CD4-positive, alpha-beta T cell treated with Interleukin-1 beta for 1 hour (primary cell): ENCODE data around the gene ARHGEF6.
"Not testable (repeated sequence)": the region's sequence is repeated elsewhere in the genome, so short reads cannot be mapped to it uniquely, and the experiment has no call there.

Experiments used
- DNase-seq, 2 donors: peaks; one replicate each; pipeline ENCODE4 v3.0.0-alpha.2; 2020 to 2022

Gene ARHGEF6

DNA sequence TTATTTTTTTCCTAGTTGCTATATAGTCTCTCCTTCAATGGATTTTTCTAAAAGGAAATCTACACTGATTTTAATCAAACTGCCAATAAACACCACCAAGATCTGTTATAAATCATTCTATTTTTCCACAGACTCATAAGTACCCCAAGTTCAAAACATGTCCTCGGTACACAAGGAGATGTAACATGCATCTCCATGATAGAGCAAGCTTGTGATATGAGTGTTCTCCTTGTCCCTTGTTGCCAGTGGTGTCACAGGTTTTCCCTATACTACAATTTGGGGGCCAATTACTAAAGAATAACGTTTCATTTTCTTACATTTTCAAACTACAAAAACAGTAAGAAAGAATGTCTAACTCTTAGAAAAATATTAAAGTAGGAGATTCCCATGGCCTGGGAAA, 491 bp downstream of the ARHGEF6 start:
- no peak for DNase-seq

DNA sequence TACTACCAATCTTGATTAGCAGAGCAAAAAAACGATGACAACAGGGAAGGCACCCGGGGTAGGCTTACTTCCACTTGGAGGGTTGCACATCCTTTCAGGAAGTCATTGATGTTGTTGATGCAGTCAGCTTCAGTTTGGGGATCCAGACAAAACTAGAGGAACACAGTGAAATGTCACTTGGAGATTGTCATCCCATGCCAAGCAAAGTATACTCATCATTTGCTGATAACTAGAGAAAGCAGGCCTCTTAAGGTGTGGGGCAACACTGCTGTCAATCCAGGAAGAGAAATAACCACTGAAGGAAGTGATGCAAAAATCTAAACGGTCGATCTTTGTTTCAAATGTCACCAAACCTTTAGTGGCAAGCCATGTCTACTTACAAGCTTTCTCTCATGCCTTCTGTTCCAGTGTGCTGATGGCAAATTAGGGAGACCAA, 1.4 kb downstream of the ARHGEF6 start:
- peak in 1 of 2 donors; percentile 56 for DNase-seq

DNA sequence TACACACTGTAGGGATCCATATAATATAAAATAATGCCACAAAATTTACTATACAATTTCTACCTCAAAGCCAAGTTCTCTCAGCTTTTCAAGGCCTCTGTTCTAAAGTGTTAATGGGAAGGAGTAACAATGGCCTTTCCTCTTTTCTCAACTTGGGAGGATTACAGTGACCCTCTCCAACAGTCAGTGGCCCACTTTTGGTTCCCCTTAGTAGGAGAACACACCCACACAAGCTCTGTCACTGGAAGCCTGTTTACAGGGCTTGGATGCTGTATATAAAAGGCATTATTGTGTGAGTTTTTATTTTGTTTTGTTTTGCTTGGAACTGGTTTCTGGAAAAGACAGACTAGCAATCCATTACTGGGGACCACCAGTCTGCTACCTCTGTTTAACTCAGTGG, 1.8 kb downstream of the ARHGEF6 start:
- no peak for DNase-seq

DNA sequence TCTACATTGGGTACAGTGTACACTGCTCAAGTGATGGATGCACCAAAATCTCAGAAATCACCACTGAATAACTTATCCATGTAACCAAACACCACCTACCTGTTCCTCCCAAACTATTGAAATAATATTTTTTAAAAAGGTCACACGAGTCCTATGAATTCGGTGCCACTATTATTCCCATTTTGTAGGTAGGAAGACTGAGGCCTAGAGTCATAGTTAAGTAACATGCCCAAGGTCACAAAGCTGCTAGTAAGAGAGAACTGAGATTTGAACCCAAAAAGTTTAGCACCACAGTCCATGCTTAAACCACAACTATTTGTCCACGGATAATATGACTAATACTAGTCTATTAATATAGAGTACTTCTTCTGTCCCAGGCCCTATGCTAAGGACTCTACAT, 2.7 kb downstream of the ARHGEF6 start:
- no peak for DNase-seq

DNA sequence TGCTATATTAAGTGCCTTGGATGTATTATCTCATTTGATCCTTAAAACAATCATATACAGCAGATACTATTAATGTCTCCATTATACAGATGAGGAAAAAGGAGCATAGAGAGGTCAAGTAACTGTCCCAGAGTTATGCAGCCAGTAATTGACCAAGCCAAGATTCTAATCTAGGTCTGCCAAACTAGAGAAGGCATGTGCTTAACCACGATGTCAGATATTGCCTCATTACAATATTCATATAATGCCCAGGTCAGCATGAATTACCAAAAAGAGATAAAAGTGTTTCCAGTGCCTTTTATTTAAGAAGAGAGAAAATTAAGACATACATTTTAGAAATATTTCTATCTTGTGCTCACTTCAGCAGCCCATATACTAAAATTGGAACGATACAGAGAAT, 7.1 kb downstream of the ARHGEF6 start:
- no peak for DNase-seq

DNA sequence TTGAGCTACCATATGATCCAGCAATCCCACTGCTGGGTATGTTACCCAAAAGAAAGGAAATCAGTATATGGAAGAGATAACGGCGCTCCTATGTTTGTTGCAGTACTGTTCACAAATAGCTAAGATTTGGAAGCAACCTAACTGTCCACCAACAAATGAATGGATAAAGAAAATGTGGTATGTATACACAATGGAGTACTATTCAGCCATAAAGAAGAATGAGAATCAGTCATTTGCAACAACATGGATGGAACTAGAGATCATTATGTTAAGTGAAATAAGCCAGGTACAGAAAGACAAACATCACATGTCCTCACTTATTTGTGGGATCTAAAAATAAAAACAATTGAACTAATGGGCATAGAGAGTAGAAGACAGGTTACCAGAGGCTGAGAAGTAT, 8.9 kb downstream of the ARHGEF6 start:
- not testable (repeated sequence) for DNase-seq

DNA sequence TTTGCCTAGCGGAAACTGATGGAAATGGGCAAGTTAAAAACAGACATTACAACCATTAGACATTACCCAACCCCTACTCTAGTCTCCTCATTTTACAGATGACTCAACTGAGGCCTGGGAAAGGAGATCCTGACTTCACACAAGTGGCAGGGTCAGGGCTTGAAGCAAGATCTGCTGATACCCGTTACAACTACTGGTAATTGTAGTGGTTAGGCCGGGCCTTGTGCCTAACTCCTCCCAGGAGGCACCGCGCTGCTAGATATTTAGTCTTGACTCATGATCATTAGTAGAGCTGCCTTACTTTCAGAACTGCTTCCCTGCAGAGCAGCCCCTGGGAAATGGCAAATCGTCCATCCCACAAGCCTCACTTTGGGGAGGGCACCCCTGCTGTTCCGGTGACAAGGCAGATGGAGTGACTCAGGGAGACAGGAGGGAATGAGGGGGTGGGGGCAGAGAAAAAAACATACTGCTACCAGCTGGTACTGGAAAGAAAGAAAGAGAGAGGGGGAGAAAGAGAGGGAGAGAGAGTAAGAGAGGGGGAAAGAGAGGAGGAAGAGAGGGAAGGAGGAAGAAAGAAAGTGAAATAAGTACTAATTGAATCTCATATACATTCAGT, 12.2 kb downstream of the ARHGEF6 start:
- peak; percentile 29 to 31 for DNase-seq

DNA sequence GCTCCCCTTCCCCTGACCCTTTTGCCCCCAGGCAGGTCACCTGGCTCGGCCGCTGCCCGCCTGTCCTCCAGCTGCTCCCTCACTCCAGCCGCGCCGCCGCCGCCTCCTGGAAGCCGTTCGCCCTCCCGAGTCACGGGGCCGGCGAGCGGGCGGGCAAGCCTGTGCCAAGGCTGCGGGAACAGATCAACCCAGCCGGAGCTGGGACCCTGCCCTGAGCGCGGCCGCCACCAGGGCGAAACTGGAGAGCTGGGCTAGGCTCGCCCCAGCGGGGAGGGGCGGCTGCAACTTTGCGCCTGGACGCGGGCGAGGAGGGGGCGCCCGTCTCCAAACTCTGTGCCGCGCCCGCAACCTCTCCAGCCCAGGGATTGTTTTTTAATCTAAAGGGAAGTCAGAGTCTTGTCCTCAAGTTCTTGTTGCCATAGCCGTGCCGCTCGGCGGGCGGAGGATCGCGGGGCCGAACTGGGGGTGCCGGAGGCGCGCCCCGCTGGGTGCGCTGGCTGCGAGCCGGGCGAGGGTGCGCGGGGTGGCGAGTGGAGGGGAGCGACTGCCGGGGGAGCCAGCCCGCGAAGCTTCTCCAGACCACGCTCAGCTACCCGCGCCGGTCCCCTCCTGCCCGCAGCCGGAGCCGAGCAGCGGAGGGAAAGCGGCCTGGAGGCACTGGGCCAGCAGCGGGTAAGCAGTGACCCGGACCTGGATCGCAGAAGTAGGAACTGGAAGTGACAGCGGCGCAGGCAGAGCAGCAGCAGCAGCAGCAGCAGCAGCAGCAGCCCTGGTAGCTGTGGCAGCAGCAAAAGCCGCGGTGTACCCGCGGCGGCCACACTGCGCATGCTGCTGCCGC, 13.4 kb downstream of the ARHGEF6 start:
- DNase-seq: peak; percentile 42 to 61

DNA sequence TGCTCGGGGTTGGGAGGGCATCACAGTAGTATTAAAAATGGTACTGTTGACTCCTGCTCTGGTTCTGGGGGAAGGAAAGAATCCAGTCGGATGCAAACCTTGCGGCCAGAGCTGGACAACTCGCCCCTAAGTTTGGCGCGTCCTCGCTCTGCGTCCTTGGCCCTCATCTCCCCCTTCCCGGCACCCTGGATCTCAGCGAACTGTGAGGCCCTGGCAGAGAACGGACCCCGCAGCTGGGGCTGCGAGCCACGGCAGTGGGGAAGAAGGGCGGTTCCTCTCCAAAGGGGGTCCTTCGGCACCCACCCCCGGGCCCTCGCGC, 14.0 kb downstream of the ARHGEF6 start:
- DNase-seq: no peak

DNA sequence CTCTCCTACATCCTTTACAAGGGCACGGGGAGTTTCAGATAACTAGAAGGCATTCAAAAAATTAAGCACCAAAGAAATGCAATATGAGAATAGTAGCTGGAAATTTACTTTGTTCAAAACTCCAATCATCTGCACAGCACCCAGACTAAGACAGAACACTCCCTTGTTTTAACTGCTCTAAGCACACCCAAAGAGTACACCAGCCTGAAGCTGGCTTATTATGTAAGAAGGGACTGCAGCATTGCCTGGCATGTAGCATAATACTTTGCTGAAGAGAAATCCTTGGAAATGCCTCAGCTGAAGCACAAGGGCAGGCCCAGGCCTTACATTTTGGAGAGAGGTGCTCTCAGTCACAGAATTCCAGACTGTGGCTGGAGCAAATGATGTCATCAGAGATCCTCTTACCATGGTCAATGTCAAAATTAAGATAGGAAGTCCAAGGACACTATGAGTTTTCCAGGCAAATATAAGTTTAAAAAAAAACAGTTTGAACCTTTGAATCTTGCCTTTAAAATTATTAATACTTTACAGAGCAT, 14.8 kb downstream of the ARHGEF6 start:
- DNase-seq: no peak

DNA sequence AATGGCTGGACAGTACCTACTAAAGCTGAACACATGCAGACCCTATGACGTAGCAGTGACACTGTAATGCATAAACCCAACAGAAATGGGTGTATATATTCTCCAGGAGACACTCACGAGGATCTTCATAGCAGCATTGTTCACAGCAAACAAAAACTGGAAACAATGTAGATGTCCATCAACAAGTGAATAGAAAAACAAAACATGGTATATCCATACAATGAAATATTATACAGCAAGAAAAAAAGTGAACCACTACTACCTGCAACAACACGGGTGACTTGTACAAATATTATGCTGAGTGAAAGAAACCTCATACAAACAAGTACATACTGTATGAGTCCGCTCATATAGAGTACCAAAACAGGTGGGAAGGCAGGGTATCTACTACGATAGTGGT, 16.5 kb downstream of the ARHGEF6 start:
- no peak for DNase-seq

DNA sequence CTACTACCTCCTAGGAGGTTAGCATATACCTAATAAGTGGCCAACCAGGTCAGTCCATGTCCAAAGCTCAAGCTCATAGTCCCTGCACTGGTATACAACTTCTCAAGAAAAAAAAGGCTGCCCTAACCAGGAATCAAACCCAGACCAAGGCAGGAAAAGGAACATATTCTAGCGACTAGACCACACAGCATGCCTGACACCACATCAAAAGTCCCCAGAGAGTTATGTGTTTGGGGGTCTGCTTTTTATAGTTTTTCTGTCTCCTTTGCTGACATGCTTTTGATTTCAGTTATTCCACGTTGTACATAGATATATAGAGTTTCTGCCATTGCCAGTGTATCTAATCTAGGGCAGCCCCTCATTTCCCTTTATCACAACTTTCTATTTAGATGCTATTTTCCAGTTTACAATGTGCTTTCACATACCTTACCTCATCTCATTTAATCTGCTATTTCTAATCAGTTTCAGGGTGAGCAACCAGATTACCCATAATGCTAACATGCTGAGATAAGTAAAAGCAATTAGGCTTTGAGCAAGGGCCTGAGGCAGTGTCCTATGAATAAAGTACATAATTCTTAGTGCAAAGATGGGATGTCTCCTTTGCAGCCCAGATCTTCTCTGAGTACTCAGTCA, 17.8 kb downstream of the ARHGEF6 start:
- no peak for DNase-seq

DNA sequence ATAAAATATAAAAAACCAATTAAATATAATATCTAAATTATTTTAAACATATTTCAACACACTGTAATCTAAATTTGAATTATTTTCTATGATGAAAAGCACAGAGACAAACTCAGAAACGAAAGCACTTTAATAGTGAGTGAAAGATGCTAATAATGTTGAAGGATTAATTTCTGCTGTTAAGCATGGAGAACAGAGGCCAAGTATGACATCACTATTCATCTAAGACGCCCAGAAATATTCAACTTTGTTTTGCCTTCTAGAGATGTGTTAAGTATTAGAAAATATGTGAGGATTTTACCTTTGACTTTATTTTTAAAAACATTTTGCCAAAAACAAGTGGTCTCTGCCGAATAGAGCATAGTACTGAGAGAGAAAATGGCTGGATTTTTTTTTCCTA, 19.3 kb downstream of the ARHGEF6 start:
- no peak for DNase-seq

DNA sequence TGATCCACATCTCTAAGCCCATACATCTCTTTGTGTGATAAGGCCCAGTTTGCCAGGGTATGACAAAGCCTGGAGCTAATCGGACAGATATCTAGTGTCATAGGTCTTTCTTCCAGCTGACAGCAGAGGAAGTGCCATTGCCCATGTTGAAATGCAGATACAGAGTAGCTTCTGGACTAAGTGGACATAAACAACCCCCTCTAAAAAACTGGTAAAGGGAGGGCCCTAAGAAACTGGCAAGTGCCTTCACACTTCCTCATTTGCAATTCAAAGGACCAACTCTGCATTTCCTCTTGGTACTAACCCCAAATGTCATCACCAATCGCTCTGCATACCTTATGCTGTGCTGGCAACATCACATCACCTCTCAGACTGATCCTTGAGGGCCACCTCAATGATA, 20.8 kb downstream of the ARHGEF6 start:
- DNase-seq: peak in 1 of 2 donors; percentile 24

DNA sequence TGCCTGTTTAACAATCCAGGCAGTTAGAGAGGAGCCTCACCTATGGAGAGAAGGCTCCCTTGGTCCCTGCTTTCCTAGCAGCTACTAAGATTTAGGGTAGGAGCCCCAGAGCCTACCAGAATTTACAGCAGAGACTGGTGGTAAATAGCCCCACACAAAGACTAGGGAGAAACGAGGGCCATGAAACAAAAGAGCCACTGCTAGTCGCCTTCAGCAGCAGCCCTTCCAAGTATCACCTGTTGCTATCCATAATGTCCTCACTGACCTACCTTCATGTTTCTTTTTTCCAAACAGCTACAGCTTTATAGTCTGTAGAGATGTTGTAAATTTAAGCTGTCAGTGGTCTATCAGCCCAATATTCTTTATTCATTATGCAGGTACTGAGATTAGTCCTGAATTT, 25.3 kb downstream of the ARHGEF6 start:
- no peak for DNase-seq

DNA sequence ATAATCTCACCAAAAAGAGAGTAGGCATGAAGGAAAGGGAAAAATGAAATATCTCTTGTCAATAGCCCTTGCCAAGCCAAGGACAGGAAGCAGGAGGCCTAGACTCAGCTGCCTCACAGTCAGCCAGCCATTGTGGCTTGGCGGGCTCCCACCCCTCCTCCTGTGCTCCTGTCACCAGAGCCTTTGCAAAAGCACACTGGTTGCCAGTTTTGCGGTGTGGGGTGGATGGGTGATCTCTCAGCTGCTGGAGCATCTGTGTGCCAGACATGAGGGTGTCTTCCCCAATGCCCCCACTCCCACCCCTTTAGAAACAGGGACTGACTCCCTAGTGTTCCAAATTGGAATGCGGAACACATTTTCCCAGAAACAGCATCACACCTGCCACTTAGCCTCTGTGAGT, 26.1 kb downstream of the ARHGEF6 start:
- DNase-seq: peak in 1 of 2 donors; percentile 26

DNA sequence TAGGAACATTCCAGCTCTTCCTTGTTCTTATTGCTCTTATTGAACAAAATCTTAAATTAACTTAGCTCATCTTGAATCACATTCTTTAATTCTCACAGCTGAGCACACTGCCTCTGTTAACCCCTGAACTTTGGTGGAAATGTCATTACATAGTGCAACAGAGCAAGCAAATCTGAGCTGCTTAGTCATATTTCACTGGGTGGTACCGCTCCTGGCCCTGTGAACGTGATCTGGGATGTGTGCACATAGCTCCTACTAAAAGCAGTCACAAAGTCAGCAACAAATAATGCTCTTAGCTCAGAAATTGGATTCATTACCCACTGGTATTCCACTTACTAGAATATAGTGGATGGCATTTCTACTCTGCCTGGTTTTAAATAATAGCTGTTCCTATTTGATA, 27.9 kb downstream of the ARHGEF6 start:
- no peak for DNase-seq

DNA sequence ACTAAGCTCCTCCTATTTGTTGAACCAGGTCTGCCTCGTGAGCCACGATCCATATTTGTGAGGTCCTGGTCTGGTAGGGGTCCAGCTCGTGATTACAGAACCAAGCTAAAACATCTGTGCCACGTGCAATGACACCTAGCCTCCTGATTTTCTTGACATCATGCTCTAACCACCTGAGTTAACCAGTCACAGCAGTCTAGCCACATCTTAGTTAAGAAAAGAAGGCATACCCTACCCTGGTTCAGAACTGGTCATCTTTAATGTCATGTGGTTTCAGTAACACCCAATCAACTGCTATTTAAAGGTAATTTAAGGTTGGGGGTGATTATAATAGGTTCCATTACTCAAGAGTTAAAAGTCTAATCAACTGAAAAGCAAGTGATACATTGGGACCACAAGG, 28.4 kb downstream of the ARHGEF6 start:
- DNase-seq: no peak

DNA sequence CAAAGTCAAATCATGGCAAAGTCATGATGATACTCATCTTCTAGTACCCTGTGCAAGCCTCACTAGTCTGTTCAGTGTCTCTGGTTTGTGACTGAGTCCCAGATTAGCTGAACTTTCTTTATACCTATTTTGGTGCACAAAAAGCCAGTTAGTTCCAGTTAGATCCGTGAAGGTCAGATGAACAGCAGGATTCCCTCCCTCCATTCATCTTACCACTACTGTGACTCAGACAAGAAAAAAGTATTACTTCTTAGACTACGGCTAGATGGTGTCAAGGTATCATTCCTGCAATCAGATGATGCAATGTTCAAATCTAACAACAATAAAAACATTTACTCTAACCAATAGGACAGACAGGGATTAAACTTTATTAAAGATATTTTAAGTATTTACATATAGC, 30.4 kb downstream of the ARHGEF6 start:
- DNase-seq: no peak

DNA sequence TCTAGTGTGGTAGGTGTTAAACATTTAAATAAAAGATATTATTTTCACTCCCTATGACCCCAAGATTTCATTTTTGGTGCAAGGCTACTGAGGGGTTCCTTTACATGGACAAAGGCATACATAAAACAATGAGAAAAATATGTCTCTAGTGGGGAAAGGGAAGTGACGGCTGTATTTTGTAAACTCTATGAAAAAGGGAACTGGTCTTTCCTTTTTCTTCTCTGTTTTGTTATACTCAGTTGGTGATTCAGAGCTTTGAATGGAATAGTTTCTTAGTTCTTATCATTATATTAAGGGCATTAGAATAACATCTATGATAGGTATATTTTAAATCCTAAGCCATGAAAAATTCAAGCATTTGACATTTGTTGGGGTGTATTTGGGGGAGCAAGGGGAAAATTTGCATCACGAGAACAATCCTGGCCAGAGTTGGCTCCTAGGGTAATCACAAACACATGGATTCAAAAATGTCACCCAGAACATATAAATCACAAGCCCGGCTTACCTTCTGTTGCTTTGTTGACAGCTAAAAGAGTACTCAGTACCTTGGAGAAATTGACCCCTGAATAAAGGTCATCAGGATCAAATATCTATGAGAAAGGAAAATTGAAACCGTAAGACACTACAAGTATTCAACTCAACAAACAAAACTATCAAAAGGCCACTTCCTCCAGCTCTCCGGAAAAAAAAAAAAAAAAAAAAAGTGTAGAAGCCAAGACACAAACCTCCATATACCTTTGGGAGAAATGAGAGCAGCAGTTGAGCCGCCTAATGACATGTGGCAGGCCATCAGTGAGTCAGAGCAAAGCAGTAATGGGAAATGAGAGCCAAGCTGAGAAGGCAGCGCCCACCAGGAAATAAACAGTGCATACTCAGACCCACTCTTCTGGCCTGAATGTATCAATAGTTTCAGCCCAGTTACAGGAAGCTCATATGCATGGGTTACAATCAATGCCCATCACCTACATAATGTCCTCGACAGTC, 33.4 kb downstream of the ARHGEF6 start:
- no peak for DNase-seq

DNA sequence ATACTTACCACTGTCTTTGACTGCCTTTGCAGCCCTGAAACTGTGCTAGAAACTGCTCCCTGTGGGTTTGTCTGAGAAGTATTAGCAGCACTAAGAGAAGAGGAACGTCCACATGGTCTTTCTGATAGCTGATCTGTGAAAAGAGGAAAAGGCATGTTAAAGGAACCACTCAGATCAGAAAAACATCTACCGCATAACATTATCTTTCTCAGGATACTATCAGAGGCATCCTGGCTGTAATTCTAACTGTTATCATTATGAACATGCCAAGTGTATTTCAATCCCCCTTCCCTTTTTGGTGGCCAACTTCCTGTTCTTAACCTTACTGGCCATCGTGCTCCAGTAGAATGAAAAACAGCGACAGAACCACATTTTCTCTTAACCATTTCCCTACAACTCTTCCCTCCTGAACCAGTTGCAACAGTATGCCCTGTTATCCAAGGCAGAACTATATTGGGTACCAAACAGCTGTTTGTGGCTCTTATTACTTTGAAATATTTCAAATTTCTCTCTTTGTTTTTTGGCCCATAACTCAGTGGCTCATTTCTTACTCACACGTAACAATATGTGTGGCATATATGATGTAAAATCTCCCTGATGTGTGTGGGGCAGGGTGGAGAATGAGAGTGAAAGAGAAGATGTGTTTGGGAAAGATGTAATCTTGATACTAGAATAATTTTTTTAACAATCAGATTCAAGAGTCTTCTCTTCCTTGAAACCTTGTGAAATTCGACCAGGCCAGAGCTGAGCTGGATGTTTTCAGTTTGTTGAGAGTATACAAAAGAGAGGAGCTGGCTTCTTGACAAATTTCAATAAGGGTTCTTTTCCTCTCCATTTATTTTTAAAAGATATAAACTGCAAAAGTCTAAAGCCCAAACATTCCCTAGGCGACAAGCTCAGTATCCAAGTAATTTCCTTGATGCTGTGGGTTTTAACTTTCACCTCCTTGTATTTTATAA, 35.2 kb downstream of the ARHGEF6 start:
- no peak for DNase-seq
